Smooth muscle cell (in vitro differentiated cells): Measurements from ENCODE around the gene VAV2. TPM values are rescaled to one million over a fixed set of nuclear protein-coding genes. Genes with fewer than 3 reads are reported as not detected.

Experiments
- DNase-seq: peaks from one replicate; lab custom pipeline; 2025; ENCODE audit not compliant: unreplicated experiment; lab: John Stamatoyannopoulos, UW
- H2AFZ ChIP-seq: fragments of 200-600 bp; sonication (generic); 2 replicates; pipeline ENCODE4 v1.6.0; 2016; ENCODE audit warnings: antibody characterized with exemption, low read depth, mild to moderate bottlenecking
- H3F3A ChIP-seq: fragments of 200-600 bp; sonication (generic); 2 replicates; pipeline ENCODE4 v1.6.0; 2017; ENCODE audit warnings: antibody characterized with exemption, low read depth
- H3K27ac ChIP-seq: fragments of 200-600 bp; sonication (generic); 2 replicates; pipeline ENCODE4 v1.5.1; 2016; ENCODE audit warnings: low read depth, mild to moderate bottlenecking
- H3K27me3 ChIP-seq: fragments of 200-600 bp; sonication (generic); 2 replicates; pipeline ENCODE4 v1.6.1; 2016; ENCODE audit warnings: low read depth, mild to moderate bottlenecking
- H3K36me3 ChIP-seq: fragments of 200-600 bp; sonication (generic); 2 replicates; pipeline ENCODE4 v1.5.1; 2016; ENCODE audit warnings: low read depth
- H3K4me1 ChIP-seq: fragments of 200-600 bp; sonication (generic); 2 replicates; pipeline ENCODE4 v1.5.1; 2016; ENCODE audit warnings: low read depth
- H3K4me2 ChIP-seq: fragments of 200-600 bp; sonication (generic); 2 replicates; pipeline ENCODE4 v1.6.0; 2016; ENCODE audit warnings: mild to moderate bottlenecking
- H3K4me3 ChIP-seq: fragments of 200-600 bp; sonication (generic); 2 replicates; pipeline ENCODE4 v1.5.1; 2016; ENCODE audit warnings: mild to moderate bottlenecking
- H3K79me2 ChIP-seq: fragments of 200-600 bp; sonication (generic); 2 replicates; pipeline ENCODE4 v1.6.0; 2016; ENCODE audit warnings: low read depth, mild to moderate bottlenecking
- H3K9ac ChIP-seq: fragments of 200-600 bp; sonication (generic); 2 replicates; pipeline ENCODE4 v1.6.0; 2016; ENCODE audit warnings: low read depth
- H3K9me3 ChIP-seq: fragments of 200-600 bp; sonication (generic); replicated peaks from 2 replicates; pipeline ENCODE4 v1.5.1; 2016; ENCODE audit warnings: low read depth
- H4K20me1 ChIP-seq: fragments of 200-600 bp; sonication (generic); 2 replicates; pipeline ENCODE4 v1.6.0; 2016; ENCODE audit warnings: low read depth
- WGBS: methylation state at CpG from one replicate; pipeline ENCODE4 v1.1.7; 2016; ENCODE audit warnings: low lambda C conversion rate; 5-methylcytosine and 5-hydroxymethylcytosine counted together
- polyA plus RNA-seq: library from polyadenylated mRNA; unstranded; fragments of >200 nt; fragmentation: Nextera tagmentation; extraction: Ambion mirVana; gene quantifications from 2 replicates; pipeline ENCODE4 v1.2.1, GENCODE V29; 2016
- total RNA-seq: library from RNA; depleted of rRNA; stranded (reverse); fragments of >200 nt; gene quantifications from 2 replicates; pipeline ENCODE4 v1.2.3, GENCODE V29; 2014
- TF ChIP-seq, protein P1 (sequence below): fragments of 200-600 bp; sonication (generic); IDR thresholded peaks from 2 replicates; pipeline ENCODE4 v1.5.1; 2017; ENCODE audit warnings: borderline replicate concordance, mild to moderate bottlenecking, antibody characterized with exemption; ENCODE audit not compliant: insufficient read depth, poor library complexity, severe bottlenecking

Gene VAV2
- total and polyA plus RNA-seq, 2 experiments from 2014 or later = 26.2 to 35.3 TPM

- Histone ChIP-seq H3K36me3 (no peaks in the 10 kb centered on the region), H2AFZ (no peak overlapping the region), H4K20me1 (peaks cover 53% of the 10 kb centered on the region), H3K4me1 (peaks cover 28% of the 10 kb centered on the region), H3K27me3 (no peaks in the 10 kb centered on the region), H3K79me2 (peaks cover 72% of the 10 kb centered on the region), H3K27ac (peak overlapping the region; percentile 88), H3F3A (no peaks in the 10 kb centered on the region), H3K4me2 (no peak overlapping the region), H3K9ac (no peak overlapping the region), H3K4me3 (no peak overlapping the region), H3K9me3 (no peaks in the 10 kb centered on the region)
- DNase-seq = no peak
- TF ChIP-seq, protein P1, sequence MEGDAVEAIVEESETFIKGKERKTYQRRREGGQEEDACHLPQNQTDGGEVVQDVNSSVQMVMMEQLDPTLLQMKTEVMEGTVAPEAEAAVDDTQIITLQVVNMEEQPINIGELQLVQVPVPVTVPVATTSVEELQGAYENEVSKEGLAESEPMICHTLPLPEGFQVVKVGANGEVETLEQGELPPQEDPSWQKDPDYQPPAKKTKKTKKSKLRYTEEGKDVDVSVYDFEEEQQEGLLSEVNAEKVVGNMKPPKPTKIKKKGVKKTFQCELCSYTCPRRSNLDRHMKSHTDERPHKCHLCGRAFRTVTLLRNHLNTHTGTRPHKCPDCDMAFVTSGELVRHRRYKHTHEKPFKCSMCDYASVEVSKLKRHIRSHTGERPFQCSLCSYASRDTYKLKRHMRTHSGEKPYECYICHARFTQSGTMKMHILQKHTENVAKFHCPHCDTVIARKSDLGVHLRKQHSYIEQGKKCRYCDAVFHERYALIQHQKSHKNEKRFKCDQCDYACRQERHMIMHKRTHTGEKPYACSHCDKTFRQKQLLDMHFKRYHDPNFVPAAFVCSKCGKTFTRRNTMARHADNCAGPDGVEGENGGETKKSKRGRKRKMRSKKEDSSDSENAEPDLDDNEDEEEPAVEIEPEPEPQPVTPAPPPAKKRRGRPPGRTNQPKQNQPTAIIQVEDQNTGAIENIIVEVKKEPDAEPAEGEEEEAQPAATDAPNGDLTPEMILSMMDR = no peak
- WGBS = 95% methylated on average over 8 of the region's 8 CpGs
These were observed 101.5 kb downstream of the VAV2 start for GRCh38 chr9:133890583-133890982.

- Histone ChIP-seq H3K4me2 (no peak overlapping the region), H3K36me3 (no peaks in the 10 kb centered on the region), H3K27ac (peak overlapping the region; percentile 88), H3K9ac (no peak overlapping the region), H3K79me2 (peaks cover 72% of the 10 kb centered on the region), H3K4me1 (peaks cover 28% of the 10 kb centered on the region), H2AFZ (no peak overlapping the region), H3K9me3 (no peaks in the 10 kb centered on the region), H4K20me1 (peaks cover 49% of the 10 kb centered on the region), H3K27me3 (no peaks in the 10 kb centered on the region), H3F3A (no peaks in the 10 kb centered on the region), H3K4me3 (no peak overlapping the region)
- TF ChIP-seq, protein P1 = no peak
- DNase-seq = no peak
- WGBS = 79% methylated on average over 23 of the region's 24 CpGs
These were observed 102.4 kb downstream of the VAV2 start for GRCh38 chr9:133889584-133890301.

GRCh38 chr9:133888809-133889491 lies 103.2 kb downstream of the VAV2 start:
- peaks cover 28% of the 10 kb centered on the region for H3K4me1 ChIP-seq
- H3K27ac ChIP-seq = peak overlapping the region; percentile 88
- no peaks in the 10 kb centered on the region for H3K36me3 ChIP-seq
- H3K9me3 ChIP-seq = no peaks in the 10 kb centered on the region
- no peak for DNase-seq
- no peaks in the 10 kb centered on the region for H3F3A ChIP-seq
- peaks cover 72% of the 10 kb centered on the region for H3K79me2 ChIP-seq
- no peaks in the 10 kb centered on the region for H3K27me3 ChIP-seq
- H3K4me2 ChIP-seq = peak overlapping the region; percentile 53
- H4K20me1 ChIP-seq = peaks cover 41% of the 10 kb centered on the region
- 81% methylated on average over 25 of the region's 25 CpGs for WGBS
- peak overlapping the region; percentile 58 for H3K9ac ChIP-seq
- H2AFZ ChIP-seq = no peak overlapping the region
- TF ChIP-seq, protein P1 = no peak
- no peak overlapping the region for H3K4me3 ChIP-seq
